ENCODE data around the gene CLHC1.
"Not testable (repeated sequence)": the region's sequence is repeated elsewhere in the genome, so short reads cannot be mapped to it uniquely, and the experiment has no call there.

The CLHC1 gene

DNA sequence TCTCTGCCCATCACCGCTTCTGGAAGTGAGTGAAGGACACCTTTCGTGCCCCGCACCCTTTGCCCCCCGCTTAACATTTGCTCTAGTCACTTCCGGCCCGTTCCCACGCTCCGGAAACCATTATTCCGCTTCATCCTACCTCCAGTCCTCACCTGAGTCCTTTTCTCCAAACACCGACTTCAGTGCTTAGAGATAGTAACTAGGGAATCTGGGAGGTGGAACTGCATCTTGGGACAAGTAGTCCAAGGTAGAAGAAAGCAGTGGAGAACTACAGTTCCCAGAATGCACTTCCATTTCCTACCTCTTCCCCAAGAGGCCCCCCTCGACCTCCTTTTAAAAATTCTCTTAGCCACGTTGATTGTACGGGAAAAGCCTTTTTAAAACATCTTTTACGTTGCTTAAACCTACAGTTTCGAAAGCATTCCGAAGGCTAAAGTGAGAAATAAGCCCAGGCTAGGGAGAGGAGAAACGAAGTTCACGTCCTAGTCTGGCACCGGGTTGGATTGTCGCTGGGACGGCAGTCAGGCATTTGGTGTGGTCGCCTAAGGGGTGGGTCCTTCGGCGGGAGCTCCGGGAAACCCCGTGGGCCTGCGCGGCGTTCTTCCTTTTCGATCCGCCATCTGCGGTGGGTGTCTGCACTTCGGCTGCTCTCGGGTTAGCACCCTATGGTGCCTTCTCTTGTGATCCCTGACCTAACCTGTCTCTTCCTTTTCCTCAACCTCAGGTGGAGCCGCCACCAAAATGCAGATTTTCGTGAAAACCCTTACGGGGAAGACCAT is at the start of gene CLHC1, which contains the start of gene RPS27A:
CLHC1 (minus strand) TSS at position 210 of the 779 bp plus-strand sequence. CDS start 9,882 bp downstream, outside the sequence.
RPS27A (plus strand) TSS at position 605 of the 779 bp plus-strand sequence; CDS start at position 742, 137 bp downstream.
- peak; percentile 94 for DNase-seq (ENCODE audit: low spot score)

DNA sequence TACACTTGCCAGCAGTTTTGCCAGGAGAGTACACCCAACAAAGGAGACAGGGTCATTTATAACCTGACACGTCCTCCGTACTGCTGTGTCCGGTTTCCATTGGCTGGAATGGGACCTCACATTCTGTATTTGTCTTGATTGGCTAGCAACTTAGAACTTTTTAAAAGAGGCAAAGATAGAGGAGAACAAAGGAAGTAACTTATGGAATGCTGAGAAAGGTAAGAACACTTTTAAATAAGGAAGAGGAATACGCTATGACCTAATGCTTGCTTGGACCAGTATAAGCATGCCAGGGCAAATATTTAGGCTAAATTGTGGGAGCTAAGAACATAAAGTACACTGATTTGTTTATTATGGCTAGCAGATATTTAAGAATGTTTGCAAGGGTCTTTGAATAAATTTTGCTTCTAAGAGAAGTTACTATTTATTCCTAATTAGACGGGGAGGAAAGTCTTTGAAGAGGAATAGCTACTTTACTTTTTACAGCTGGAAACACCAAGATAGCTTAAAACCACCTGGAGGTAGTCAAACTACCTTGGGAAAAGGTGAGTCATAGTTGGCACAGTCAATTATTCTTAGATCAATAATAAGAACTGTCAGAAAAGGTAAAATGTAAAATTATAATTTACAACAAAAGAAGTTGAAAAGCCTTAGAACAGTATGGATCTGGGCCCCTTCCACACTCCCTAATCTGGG is 48.9 kb upstream of the CLHC1 start:
- DNase-seq (ENCODE audit: low spot score), result not testable (repeated sequence)

DNA sequence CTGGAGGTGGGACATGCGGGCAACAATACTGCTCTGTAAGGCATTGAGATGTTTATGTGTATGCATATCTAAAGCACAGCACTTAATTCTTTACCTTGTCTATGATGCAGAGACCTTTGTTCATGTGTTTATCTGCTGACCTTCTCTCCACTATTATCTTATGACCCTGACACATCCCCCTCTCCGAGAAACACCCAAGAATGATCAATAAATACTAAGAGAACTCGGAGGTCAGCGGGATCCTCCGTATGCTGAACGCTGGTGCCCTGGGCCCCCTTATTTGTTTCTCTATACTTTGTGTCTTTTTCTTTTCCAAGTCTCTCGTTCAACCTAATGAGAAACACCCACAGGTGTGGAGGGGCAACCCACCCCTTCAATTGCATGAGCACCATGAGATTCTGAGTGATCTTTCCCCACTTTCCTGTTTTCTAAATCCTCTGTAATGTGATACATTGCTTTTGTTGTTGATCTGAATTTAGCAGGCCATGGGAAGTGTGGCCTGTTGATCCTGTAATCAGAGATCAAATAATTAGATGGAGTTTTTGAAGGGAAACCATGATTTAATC is 47.8 kb upstream of the CLHC1 start:
- not testable (repeated sequence) for DNase-seq (ENCODE audit: low spot score)

DNA sequence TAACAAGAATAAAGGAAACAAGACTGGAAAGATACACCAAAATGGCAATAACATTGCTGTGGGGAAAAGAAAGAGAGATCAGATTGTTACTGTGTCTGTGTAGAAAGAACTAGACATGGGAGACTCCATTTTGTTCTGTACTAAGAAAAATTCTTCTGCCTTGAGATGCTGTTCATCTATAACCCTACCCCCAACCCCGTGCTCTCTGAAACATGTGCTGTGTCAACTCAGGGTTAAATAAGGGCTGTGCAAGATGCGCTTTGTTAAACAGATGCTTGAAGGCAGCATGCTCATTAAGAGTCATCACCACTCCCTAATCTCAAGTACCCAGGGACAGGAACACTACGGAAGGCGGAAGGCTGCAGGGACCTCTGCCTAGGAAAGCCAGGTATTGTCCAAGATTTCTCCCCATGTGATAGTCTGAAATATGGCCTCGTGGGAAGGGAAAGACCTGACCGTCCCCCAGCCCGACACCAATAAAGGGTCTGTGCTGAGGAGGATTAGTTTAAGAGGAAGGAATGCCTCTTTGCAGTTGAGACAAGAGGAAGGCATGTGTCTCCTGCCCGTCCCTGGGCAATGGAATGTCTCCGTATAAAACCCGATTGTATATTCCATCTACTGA is 47.2 kb upstream of the CLHC1 start:
- not testable (repeated sequence) for DNase-seq (ENCODE audit: low spot score)

DNA sequence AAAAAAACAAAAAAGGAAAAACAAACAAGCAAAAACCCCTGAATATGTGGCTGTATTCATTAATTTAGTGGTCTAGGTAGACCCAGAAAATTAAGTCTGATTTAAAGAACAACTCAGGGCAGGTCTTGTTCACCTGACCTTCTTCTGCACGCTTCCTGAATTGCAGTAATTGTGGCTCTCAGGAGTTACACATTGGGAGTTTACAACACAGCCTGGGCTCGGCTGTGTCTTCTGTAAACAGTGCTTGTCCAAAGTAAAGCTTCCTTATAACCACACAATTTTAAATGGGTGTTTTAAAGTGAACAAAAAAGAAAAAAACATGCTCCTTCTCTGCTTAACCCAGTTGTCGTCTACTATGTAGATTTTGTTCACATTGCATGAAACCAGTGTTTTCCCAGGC is 45.2 kb upstream of the CLHC1 start:
- no peak for DNase-seq (ENCODE audit: low spot score)

DNA sequence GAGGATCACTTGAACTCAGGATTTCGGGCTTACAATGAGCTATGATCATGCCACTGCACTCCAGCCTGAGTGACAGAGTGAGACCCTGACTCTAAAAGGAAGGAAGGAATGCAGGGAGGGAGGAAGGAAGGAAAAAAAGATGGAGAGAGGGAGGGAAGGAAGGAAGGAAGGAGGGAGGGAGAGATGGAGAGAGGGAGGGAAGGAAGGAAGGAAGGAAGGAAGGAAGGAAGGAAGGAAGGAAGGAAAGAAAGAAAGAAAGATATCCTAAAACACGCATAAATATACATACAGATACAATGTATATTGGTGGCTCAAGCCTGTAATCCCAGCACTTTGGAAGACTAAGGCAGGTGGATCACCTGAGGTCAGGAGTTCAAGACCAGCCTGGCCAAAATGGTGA is 42.3 kb upstream of the CLHC1 start:
- not testable (repeated sequence) for DNase-seq (ENCODE audit: low spot score)

DNA sequence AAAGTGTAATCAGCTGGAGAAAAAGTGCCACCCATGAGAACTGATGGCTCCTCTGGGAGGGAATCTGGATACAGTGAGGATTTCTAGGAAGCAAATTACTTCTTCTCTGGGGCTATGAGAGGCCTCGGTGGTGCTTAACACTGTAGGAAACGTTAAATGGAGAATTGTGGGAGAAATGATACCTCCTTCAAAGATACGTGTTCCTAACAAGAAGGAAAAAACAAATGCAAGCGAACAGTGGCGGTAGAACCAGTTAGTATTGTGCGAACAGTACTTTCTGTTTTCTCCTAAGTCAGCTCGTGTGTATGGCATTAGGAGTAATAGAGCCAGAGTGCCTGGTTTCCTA is 37.5 kb upstream of the CLHC1 start:
- no peak for DNase-seq (ENCODE audit: low spot score)

DNA sequence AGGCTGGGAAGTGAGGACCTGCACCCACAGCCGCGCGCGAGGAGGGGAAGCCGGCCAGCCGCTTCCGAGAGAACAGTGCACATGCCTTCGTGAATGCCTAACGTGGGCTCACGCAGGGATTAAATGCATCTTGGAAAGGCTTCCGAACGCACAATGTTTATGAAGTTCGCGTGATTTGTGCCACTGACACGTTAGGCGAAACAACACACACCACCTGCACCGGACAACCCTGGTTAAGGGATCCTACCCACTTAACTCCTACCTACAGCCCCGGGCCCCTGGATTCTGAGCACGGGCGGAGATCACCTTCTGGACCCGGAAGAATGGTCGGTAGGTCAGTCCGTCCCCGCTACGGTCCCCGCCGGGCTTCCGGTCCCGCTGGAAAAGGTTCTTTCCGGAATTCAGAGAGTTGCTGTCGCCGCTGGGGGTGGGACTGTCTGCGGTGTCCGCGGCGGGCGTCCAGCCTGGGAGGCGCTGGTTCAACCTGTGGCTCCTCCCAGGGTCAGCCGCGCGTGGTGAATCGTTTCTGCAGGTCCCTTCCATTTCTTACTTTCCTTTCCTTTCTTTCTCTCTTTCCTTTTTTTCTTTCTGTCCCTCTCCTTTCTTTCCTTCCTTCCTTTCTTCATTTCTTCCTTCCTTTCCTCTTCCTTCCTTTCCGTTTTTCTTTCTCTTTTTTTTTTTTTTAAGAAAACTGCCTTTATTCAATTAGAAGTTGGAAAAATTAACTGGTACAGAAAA is 37.0 kb upstream of the CLHC1 start, which contains the start of gene MTIF2:
MTIF2 (minus strand) TSS at position 325 of the 738 bp plus-strand sequence. CDS start 5,373 bp downstream, outside the sequence.
- peak; percentile 95 for DNase-seq (ENCODE audit: low spot score)

DNA sequence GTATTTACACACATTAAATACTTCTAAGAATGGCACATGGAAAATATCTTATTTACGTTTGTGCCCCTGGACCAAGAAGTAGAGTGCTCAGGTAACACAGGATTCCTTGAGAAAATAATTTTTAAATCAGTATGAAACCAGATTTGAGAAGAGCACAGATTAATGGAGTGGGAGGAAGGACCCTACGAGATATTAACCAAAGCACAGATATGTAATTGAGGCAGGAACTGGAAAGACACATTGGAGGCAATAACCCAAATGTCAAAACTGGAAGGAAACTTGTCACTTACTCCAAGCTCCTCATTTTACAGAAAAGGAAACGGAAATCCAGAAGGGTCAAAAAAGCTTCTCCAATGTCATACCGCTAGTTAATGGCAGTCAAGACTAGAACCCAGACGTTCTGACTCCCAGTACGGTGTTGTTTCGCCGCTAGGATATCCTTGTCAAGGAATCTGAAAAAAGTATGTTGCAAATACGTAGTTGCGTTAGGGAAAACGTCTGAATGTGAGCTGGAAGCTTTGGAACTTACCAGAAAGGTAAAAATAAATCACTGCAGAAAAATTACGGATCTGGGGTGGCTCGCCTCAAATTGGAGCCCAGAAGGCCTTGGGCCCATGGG is 36.3 kb upstream of the CLHC1 start:
- DNase-seq (ENCODE audit: low spot score), result no peak

GRCh38 chr2:55259586-55259985 is 27.5 kb upstream of the CLHC1 start:
- not testable (repeated sequence) for DNase-seq (ENCODE audit: low spot score)

DNA sequence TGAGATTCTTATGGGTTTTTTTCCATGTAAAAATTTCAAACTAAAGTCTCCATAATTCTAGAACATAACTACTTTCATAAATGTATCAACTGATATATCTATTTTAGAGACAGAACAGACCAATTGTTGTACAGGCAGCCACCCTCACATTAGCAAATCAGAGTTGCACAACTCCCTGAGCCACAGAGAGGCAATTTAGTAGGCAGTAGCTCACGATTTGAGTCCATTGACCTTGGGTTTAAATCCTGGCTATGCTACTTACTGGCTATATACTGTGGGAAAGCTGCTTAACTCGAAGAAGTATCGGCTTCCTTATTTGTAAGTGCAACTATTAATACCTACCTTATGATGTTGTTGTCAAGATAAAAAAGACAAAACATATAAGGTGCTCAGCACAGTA is 20.7 kb upstream of the CLHC1 start:
- DNase-seq (ENCODE audit: low spot score), result no peak

DNA sequence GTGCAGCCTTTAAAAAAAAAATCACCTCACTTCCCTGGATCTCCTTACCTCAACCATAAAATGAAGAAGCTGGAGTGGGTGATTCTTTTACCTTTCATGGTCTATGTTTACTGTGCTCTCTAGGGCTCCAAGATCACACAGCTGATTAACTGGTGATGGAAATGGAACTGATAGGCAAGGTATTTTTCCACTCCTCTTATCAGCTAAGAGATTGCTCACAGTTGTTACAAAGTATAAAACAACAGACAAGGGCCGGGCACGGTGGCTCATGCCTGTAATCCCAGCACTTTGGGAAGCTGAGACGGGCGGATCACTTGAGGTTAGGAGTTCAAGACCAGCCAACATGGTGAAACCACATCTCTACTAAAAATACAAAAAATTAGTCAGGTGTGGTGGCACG is 14.9 kb upstream of the CLHC1 start:
- DNase-seq (ENCODE audit: low spot score), result no peak

GRCh38 chr2:55245411-55245810 is 13.3 kb upstream of the CLHC1 start:
- DNase-seq (ENCODE audit: low spot score), result no peak

- no peak for DNase-seq (ENCODE audit: low spot score)
These were observed 10.5 kb upstream of the CLHC1 start for GRCh38 chr2:55242617-55243016.

DNA sequence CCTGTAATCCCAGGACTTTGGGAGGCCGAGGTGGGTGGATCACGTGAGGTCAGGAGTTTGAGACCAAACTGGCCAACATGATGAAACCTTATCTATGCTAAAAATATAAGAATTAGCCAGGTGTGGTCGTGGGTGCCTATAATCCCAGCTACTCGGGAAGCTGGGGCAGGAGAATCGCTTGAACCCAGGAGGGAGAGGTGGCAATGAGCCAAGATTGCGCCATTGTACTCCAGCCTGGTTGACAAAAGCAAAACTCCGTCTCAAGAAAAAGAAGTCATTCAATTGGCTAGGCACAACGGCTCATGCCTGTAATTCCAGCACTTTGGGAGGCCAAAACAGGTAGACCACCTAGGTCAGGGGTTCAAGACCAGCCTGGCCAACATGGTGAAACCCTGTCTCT is 9.5 kb upstream of the CLHC1 start:
- DNase-seq (ENCODE audit: low spot score), result not testable (repeated sequence)

DNA sequence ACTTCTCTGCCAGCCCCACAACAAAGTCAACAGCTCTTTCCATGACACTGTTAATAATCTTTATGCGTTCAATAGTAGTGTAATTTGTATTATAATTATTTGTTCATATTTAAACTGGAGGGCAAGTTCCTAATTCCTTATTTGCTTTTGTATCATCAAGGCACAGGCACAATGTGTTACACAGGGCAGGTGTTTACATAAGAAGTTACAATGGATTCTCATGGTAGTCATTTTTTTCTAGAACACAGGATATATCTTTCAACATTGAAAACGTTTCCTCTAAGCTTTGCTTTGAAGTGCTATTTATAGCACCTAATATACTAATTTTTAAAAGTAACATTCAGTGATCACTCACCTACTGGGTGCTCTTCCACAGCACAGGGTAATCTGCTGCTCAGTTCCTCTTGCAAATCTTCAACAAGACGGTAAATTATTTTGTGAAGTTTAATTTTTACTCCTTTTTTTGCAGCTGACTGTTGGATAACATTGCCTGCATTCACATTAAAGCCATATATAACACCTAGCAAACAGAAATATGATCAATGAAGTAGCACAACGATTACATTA is 7.6 kb upstream of the CLHC1 start:
- DNase-seq (ENCODE audit: low spot score), result no peak

GRCh38 chr2:55236992-55237543 is 5.0 kb upstream of the CLHC1 start:
- no peak for DNase-seq (ENCODE audit: low spot score)

- no peak for DNase-seq (ENCODE audit: low spot score)
These were observed 3.8 kb upstream of the CLHC1 start for GRCh38 chr2:55235724-55236538.

- DNase-seq (ENCODE audit: low spot score), result no peak
These were observed 1.5 kb upstream of the CLHC1 start for GRCh38 chr2:55233658-55233940.

Measured in LoVo (cell line).